NCI-H2171 treated with DMSO at 0.1 percent for 48 hours (cell line): Measurements from ENCODE around the gene DYSF.

ENCODE experiments used
- DNase-seq: peaks from one replicate; lab custom pipeline; 2025; lab: John Stamatoyannopoulos, UW

Gene DYSF

GRCh38 chr2:71552861-71553301 lies 99.5 kb downstream of the DYSF start:
- DNase-seq = no peak

DNA sequence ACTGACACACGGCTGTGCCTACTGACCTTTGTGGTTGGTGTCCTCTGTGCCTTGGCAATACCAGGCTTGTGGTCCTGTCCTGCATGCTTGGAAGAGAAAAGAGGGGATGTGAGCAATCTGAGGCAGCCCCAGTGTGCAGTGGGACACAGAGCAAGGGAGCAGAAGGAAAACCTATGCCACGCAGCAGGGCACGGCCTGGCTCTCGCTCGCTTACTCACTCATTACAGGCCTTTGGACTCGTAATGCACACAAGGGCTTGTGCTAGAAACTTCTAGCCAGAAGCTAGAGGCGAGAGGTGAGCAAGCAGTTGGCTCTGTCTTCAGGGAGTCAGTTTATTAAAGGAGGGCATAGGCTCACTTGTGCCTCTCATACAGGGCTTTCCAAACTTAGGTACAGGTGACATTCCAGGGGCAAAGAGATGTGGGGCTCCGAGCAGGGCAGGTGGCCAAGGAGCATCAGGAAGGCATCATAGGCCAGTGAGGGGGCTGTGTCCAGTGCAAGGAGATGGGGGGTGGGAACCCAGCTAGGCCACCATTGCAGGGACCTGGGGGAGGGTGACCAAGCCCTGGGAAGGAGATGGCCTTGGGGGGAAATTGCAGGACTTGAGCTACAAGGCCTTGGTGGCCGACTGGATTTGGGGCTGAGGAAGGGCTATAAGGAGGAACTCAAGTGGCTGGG lies 100.8 kb downstream of the DYSF start:
- no peak for DNase-seq

DNA sequence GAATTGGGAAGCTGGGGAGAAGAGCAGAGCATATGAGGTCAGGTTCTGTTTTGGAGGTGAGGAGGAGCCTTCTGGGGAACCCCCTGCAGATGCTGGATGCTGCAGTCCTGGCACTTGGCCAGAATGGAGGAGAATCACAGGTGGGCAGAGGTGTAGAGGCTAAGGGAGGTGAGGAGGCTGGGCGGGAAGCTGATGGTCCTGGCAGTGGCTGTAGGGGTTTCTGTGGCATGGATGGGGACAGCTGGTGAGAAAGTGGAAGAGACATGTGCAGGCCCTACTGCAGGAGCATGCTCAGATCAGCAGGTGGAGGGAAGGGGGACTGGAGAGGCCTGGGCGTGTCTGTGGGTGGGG lies 101.3 kb downstream of the DYSF start:
- no peak for DNase-seq

DNA sequence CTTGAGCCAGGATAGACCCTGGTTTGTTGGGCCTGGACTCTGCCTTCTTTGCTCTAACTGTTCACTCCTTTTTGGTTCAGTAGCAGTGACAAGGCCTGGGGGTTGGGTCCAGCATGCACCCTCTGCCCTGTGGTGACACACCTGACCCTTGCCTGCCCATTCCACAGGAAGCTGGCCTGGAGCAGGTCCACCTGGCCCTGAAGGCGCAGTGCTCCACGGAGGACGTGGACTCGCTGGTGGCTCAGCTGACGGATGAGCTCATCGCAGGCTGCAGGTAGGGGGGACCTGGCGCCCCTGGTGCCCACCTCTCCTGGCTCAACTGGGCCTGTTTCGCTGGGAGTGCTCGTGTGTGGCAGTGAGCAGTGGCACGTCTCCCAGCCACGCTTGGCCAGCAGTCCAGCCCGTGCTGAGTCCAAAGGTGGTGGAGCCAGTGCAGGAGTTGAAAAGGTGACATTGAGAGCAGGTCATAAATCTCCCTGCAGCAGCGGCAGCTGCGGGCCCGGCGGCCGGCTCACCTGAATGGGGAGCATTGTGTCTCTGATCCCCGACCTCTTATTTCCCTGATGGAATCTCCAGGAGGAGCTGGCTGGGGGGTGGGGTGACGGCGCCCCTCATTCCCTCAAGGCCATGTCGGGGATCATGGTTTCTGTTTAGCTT lies 102.6 kb downstream of the DYSF start:
- DNase-seq = no peak

DNA sequence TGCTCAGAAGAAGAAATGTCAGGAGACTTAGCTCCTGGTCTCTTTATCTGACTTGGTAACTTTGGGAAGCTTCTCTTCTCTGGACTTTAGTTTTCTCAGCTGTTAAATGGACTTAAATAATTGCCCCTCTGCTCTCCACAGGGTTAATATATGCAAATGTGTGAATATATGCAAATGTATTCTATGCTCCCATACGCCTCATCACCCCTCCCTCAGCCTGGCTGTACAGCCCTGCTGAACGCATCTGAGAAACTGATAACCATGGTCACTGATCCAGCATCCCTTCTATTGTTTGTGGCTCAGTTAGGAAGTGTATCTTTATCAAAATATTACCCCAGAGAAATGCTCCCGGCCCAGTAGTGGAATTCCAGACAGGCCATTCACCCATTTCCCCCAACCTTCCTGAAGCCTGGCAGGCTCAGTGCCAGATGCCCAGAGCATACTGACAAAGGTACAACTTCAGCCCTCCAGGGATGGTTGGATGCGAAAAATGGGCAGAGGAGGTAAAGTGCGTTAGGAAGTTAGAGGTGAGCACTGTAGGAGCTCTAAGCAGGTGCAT lies 103.4 kb downstream of the DYSF start:
- DNase-seq = no peak

GRCh38 chr2:71557321-71557720 lies 104.0 kb downstream of the DYSF start:
- no peak for DNase-seq

GRCh38 chr2:71558300-71559051 lies 105.1 kb downstream of the DYSF start:
- no peak for DNase-seq

DNA sequence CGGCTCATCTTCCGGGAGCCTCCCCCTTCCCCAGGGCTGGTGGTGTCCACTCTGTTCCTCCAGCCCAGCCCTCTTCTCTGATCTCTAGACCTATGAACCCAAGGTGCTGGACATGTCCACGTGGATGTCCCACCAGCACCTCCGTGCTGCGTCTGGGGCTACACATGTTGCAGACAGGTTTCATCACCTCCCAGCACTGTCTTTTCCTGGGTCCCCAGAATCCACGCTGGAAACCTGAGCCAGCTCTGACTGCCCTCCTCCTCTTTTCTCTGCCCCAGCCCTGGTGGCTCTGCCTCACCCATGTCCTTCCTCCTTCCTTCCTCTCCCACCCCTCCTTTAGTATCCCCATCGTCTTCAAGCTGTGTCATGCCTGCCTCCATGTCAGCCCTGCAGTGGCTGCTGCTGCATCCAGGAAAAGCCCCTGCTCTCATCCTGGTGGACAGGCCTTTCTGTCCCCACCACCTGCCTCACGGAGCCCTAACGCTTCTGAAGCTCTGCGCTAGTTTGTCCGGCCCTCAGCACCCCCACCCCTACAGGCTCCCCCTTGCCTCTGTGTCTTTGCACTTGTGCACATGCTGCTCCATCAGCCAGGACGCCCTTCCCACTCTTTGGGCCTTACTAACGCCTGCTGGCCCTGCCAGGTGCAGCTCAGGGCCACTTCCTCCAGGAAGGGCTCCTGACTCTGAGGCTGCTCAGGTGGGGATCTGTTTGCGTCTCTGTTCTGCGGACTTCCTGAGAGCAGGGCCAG lies 105.9 kb downstream of the DYSF start:
- no peak for DNase-seq

- no peak for DNase-seq
These were observed 106.7 kb downstream of the DYSF start for GRCh38 chr2:71559828-71560637.

DNA sequence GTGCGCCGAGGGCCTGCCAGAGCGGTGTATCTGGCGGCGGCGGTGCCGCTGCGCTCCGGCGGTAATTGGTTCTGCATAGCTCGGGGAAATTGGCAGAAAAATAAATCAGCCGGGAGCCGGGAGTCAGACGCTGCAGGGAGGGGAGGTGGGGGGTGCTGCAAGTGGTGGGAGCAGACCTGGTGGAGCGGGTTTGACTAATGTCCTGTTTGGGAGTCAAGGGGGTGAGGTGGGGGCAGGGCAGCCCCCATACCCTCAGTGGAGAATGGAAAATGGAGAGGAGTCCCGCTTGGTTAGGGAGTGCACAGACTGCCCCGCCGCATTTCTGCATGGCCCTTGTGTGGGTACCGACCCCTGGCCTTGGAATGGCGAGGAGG lies 107.3 kb downstream of the DYSF start:
- no peak for DNase-seq

- DNase-seq = peak; percentile 3
These were observed 108.3 kb downstream of the DYSF start for GRCh38 chr2:71561441-71562267.

GRCh38 chr2:71562518-71562917 lies 109.2 kb downstream of the DYSF start:
- DNase-seq = no peak

DNA sequence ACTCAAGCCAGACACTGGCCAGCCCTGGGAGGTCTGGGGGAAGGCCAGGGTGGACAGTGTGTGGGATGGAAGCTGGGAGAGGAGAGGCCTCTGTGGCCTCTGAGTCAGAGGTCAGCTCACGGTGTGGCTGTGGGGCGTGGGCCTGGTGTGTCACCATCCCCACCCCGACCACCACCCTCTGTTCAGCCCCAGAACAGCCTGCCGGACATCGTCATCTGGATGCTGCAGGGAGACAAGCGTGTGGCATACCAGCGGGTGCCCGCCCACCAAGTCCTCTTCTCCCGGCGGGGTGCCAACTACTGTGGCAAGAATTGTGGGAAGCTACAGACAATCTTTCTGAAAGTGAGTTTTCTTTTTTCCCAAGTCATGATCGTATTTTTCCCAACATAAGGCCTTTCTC lies 110.5 kb downstream of the DYSF start:
- no peak for DNase-seq

- DNase-seq = no peak
These were observed 111.0 kb downstream of the DYSF start for GRCh38 chr2:71564361-71564760.

DNA sequence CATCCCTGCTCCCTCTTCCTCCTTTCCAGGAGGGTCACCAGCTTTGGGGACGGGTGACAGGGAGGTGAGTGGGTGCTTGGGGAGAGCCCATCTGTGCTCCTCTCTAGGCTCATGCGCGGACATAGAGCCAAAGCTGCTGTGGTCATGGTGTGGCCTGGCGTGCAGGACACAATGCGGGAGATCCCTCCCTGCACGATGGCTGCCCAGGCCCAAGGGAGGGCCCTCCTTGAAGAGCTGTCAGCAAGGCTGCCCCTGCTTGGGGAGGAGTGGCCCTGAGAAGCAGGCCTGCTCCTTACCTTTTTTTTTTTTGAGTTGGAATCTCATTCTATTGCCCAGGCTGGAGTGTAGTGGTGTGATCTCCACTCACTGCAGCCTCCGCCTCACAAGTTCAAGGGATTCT lies 111.4 kb downstream of the DYSF start:
- DNase-seq = no peak

GRCh38 chr2:71566372-71566771 lies 113.0 kb downstream of the DYSF start:
- DNase-seq = no peak

DNA sequence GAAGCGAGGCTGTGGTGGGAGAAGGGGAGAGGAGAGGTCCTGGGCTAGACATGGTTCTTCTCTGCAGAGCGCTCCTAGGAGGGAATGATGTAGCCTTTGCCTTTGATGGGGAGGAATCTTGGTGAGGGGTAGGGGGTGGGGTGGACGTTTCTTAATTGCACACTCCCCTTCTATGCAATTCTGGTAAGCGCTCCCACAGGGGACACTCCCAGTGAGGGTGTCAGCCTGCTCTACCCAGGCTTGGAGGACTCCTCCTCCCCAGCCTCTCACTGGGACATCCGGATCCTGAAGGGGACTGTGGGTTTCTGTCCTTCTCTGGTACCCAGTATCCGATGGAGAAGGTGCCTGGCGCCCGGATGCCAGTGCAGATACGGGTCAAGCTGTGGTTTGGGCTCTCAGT lies 114.3 kb downstream of the DYSF start:
- DNase-seq = no peak

DNA sequence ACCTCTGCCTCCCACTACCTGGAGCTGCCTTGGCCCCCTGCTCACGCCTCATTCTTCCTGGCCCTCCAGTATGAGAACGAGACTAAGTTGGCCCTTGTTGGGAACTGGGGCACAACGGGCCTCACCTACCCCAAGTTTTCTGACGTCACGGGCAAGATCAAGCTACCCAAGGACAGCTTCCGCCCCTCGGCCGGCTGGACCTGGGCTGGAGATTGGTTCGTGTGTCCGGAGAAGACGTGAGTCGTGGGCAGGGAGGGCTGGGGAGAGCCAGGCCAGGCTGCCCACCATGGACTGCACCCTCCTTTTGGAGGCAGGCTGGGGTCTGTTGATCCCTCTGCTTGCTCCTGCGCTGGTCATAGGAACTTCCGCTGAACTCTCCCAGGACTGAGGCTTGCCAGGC lies 114.7 kb downstream of the DYSF start:
- no peak for DNase-seq

DNA sequence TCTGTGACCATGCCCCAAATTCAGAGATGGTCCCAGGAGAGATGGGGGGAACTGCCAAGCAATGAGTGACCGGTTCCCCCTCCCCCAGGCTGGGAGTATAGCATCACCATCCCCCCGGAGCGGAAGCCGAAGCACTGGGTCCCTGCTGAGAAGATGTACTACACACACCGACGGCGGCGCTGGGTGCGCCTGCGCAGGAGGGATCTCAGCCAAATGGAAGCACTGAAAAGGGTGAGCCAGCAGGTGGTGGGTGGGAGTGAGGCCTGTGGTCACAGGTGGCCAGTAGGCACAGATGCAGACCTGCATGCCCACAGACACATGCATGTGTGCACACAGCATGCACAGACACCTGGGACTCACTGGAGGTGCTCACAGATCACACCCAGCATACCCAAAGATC lies 117.2 kb downstream of the DYSF start:
- no peak for DNase-seq

DNA sequence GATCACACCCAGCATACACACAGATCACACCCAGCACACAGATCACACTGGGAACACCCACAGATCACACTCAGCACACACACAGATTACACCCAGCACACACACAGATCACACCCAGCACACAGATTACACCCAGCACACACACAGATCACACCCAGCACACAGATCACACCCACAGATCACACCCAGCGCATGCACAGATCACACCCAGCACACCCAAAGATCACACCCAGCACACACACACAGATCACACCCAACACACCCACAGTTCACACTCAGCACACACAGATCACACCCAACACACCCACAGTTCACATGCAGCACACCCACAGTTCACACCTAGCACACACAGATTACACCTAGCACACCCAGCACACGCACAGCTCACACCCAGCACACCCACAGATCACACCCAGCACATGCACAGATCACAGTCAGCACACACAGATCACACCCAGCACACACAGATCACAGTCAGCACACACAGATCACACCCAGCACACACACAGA lies 117.6 kb downstream of the DYSF start:
- no peak for DNase-seq
